GM12801 (cell line): Measurements from ENCODE around the gene TLK1.

Experiments used
- CTCF ChIP-seq: IDR thresholded peaks from one replicate; pipeline ENCODE4 v1.5.1; 2011; ENCODE audit warnings: control low read depth; ENCODE audit not compliant: insufficient read length; ENCODE audit errors: extremely low read depth

Gene TLK1

DNA sequence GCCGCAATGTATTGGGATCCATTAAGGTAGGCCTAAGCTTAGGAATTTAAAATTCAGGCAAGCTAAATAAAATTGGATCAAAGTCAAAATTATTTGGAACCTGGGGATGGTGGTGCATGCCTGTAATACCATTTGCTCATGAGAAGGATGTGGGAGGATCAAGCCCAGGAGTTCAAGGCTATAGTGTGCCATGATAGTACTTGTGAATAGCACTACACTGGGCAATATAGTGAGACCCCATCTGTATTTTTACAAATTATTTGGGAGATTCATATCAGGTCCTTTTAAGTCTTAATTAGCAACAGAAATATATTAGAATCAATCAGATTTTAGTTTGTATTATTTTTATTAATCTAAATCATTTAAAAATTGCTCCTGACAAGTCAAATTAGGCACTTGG is 39.8 kb upstream of the TLK1 start:
- TF ChIP-seq CTCF = no peak

- TF ChIP-seq CTCF = no peak
These were observed 30.3 kb upstream of the TLK1 start for GRCh38 chr2:171191021-171191420.

GRCh38 chr2:171187819-171188218 is 27.1 kb upstream of the TLK1 start:
- TF ChIP-seq CTCF = no peak

DNA sequence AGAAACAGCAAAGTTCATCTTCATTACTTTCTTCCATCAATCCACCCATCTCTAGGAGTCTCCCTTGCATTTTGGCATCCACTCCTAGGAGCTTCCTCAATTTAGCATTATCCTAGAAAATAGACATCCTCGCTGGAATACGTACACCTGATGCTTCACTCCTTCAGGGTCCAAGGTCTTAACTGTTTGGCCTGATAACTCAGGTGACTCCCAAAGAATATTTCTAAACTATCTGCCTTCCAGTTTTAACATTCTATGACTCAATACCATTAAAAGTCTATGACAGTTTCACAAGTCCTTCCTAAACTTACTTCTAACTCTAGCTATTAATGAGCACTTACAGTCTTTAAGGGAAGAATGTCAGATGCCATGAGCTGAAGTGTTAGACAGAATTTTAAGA is 26.5 kb upstream of the TLK1 start:
- TF ChIP-seq CTCF = no peak

DNA sequence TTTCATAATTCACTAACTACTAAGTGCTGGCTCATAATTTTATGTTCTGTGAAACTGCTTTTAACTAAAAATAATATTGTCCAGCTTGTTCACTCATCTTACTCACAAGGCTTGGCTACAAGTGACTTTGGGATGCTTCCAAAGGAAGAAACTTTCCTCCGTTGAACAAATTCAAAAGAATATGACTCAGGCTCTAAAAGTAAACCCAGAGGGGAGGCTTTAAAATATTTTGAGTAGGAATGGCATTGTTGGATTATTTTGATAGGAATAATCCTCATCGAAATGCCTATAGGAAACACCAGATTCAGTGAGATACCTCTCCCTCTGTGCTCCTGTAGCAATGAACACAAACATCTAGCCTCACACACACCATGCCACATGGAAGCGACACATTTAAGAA is 25.2 kb upstream of the TLK1 start:
- no peak for TF ChIP-seq CTCF

- TF ChIP-seq CTCF = no peak
These were observed 24.6 kb upstream of the TLK1 start for GRCh38 chr2:171185165-171185818.

DNA sequence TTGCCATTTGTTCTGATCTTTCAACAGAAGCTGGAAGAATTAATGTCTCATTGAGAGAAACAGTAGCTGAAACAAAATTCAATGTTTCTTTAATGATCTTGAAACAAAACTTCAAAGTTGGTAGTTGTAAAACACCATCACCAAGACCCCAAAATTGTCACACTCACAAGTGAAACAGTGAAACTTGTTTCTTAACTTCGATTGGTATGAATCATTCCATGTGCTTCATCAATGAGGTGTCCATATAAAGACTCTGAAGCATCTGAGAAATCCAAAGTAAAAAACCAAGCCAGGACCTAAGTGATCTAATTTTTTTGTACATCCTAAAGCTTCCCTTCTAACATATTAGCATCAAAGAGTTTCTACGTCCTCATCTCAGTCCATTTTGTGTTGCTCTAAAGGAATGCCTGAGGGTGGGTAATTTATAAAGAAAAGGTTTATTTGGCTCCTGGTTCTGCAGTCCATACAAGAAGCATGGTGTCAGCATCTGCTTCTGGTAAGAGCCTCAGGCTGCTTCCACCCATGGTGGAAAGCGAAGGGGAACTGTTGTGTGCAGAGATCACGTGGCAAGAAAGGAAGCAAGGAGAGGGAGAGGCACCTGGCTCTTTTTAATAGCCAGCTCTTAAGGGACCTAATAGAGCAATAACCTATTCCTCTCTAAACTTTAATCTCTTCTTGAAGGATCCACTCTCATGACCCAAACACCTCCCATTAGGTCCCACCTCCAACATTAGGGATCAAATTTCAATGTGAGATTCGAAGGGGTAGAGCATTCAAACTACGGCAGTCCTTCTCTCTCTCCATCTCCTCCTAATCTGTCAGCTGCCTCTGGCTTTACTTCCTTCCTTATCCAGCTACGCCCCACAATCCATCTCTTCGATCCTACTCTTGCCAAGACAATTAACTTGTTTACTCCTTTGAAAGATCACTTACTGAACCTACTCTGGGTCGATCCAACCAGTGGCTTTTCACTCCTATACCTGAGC is 20.7 kb upstream of the TLK1 start:
- no peak for TF ChIP-seq CTCF
